Epithelial cell of proximal tubule (primary cell): ENCODE data around the gene CLIP2. TPM values are rescaled to one million over a fixed set of nuclear protein-coding genes. Genes with fewer than 3 reads are reported as not detected.

ENCODE experiments used
- DNase-seq: peaks from one replicate; pipeline ENCODE4 v3.0.0-alpha.2; 2011; ENCODE audit warnings: low read depth
- H3K4me3 ChIP-seq: 2 replicates; pipeline ENCODE4 v1.5.1; 2011; ENCODE audit warnings: low read depth, mild to moderate bottlenecking, low read length
- total RNA-seq: library from RNA; depleted of rRNA; stranded (reverse); fragments of >200 nt; gene quantifications from 2 replicates; pipeline ENCODE4 v1.2.3, GENCODE V29; 2015
- TF ChIP-seq, protein P1 (sequence below): conservative IDR thresholded peaks from 2 replicates; pipeline ENCODE4 v1.5.1; 2012; ENCODE audit warnings: low read depth, mild to moderate bottlenecking, low read length

Gene CLIP2
- total RNA-seq, 1 donor from 2014 or later = 34.3 TPM

DNA sequence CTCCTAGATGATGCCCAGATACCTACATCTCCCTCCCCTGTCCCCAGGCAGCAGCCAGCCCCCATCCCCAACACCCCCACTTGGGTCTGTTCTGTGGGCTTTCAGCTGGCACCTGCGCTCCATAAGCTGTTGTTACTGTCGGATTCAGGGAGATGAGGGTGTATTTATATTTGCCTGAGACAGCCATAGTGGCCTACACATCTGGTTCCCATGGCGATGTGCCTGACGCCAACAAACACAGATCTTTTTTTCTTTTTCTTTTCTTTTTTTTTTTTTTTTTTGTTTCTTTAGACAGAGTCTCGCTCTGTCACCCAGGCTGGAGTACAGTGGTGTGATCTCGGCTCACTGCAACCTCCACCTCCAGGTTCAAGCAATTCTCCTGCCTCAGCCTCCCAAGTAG is 73.1 kb downstream of the CLIP2 start:
- TF ChIP-seq, protein P1, sequence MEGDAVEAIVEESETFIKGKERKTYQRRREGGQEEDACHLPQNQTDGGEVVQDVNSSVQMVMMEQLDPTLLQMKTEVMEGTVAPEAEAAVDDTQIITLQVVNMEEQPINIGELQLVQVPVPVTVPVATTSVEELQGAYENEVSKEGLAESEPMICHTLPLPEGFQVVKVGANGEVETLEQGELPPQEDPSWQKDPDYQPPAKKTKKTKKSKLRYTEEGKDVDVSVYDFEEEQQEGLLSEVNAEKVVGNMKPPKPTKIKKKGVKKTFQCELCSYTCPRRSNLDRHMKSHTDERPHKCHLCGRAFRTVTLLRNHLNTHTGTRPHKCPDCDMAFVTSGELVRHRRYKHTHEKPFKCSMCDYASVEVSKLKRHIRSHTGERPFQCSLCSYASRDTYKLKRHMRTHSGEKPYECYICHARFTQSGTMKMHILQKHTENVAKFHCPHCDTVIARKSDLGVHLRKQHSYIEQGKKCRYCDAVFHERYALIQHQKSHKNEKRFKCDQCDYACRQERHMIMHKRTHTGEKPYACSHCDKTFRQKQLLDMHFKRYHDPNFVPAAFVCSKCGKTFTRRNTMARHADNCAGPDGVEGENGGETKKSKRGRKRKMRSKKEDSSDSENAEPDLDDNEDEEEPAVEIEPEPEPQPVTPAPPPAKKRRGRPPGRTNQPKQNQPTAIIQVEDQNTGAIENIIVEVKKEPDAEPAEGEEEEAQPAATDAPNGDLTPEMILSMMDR = no peak
- DNase-seq = no peak
- H3K4me3 ChIP-seq = no peak overlapping the region

DNA sequence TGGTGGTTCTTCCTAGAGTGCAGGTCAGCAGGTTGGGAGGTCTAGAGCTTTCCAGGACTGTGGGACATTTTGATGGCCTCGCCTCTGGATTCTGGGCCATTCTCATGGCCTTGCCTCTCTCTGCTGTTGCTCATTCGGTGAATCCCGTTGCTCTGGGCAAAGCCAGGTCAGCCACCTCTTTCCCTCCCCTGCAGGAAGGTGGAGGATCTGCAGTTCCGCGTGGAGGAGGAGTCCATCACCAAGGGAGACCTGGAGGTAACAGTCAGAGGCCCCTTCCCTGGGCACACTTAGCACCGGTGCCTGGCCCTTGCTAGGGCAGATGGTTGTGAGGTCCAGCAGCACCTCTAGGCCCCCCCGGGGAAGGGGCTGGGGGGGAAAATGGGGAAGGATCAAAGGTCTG is 74.9 kb downstream of the CLIP2 start:
- DNase-seq = no peak

DNA sequence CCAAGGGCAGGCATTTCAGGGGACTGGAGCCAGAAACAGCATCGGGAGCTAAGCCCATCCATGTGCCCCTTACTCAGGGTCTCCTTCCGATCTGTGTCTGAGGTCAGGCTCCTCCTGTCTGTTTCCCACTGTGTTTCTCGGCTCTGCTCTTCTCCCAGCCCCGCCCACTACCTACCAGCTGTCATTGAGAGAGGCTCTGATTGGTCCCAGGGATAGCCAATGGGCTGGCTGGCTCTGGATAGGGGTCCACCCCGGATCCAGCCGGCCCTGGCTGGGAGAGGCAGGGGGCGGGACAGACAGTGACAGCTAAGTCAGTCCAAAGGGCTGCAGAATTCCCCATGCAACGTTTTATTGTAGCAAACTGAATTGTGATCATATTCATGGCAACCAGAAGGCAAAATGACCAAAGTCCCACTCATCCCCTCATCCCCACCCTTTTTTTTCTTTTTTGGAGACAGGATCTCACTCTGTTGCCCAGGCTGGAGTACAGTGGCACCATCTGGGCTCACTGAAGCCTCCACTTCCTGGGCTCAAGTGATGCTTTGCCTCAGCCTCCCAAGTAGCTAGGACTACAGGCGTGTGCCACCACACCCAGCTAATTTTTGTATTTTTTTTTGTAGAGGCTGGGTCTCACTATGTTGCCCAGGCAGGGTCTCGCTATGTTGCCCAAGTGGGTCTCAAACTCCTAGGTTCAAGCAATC is 76.3 kb downstream of the CLIP2 start:
- TF ChIP-seq, protein P1 = no peak
- H3K4me3 ChIP-seq = no peak overlapping the region
- DNase-seq = no peak

More for the DNA sequence above, 74.9 kb downstream of the CLIP2 start:
- H3K4me3 ChIP-seq = no peak overlapping the region
- TF ChIP-seq, protein P1 = peak; percentile 53

DNA sequence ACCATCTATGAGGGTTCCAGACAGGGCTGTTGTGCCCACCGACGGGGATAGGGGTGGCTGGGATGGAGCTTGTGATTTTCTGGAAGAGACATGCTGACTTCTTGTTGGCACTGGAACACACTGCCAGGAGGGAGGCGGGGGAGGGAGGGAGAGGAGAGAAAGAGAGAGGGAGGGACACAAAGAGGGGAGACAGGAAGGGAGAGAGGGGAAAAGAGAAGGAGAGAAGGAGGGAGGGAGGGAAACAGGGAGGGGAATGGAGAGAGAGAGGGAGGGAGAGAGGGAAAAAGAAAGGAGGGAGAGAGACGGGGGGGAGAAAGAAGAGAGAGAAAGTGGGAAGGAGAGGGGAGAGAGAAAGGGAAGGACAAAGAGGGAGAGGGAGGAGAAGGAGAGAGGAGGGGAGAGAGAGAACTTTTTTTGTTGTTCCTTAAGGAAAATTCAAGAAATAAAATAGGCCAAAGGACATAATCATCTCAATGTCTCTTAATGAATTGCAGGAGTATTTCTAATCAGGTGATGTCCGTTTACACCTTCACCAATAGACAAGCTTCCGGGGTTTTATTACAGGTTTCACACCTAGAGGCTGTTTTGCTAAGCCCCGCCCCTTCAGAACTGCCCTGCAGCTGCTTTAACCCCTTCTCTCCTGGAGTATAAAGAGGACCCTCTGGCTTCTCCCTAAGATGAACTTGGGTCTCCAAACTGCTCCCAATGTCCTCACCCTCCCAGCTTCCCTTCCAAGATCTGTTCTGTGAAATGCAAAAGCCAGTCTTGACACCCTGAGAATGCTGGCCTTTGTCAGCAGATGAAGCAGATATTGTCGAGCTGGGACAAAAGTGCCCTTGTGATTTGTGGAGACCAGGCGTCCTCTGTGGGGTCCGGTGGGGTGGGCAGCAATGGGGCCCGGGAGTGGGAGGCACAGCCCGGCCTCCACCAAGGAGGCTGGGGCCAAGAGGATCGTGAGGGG is 82.5 kb downstream of the CLIP2 start:
- TF ChIP-seq, protein P1 = no peak
- no peak for DNase-seq

DNA sequence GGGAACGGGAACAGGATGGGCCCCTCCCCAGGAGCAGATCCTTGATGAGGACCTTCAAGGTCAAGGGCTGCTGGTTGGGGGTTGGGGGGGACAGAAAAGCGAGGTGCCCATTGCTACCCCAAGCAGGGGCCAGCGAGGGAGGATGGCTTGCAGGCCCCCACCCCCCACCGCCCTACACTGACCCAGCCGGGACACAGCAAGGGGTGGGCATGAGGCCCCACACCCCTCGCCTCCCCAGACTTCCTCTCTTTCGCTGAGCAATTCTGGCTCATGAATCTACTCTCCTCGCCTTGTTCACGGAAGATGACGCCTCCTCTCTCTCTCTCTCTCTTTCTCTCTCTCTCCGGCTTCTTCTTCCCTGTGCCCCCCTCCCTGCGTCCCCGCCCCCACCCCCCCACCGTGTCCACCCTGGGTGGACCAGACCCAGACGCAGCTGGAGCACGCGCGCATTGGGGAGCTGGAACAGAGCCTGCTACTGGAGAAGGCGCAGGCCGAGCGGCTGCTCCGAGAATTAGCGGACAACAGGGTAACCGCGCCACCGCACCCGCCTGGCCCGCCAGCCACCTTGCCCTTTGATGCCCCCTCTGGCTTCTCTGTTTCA is 83.4 kb downstream of the CLIP2 start:
- DNase-seq = no peak
- H3K4me3 ChIP-seq = no peak overlapping the region
- TF ChIP-seq, protein P1 = no peak

More for the DNA sequence above, 82.5 kb downstream of the CLIP2 start:
- H3K4me3 ChIP-seq = no peak overlapping the region

DNA sequence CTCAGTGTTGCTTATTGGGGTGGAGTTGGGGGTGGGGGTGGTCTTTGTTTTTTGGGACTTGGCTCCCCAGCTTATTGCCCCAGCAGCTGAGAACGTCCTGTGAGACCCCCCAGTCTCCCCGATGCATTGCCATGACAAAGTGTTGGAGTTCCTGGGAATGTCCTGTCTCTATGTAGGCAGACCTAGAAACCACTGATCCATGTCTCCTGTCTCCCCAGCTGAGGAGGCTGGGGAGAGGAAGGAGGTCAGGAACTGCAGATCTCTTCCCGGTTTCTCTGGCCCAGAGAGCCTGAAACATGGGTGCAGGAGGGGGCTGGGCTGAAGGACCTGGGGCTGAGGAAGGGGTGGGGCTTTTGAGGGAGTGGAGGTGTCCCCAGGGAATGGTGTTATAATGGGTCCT is 84.3 kb downstream of the CLIP2 start:
- DNase-seq = no peak
- TF ChIP-seq, protein P1 = no peak
- no peak overlapping the region for H3K4me3 ChIP-seq
